Activated CD4-positive, alpha-beta memory T cell treated with anti-CD3 and anti-CD28 coated beads, Interleukin-2, amount 10 ng/mL, durations not matched to agents 7 days and 5 days (primary cell): ENCODE results near the gene KCNN3. TPM values are rescaled to one million over a fixed set of nuclear protein-coding genes. Genes with fewer than 3 reads are reported as not detected.

Experiments used
- CTCF ChIA-PET: fragments of 350-600 bp; sonication (Branson Sonifier 250); formaldehyde crosslinking; loops from one replicate; lab custom pipeline; 2021; ENCODE audit warnings: antibody characterized with exemption, inconsistent platforms; lab: Charles Lee
- POLR2A ChIA-PET: fragments of 350-600 bp; sonication (Branson Sonifier 250); formaldehyde crosslinking; loops from one replicate; lab custom pipeline; 2021; ENCODE audit warnings: antibody characterized with exemption; lab: Charles Lee
- DNase-seq: peaks from one replicate; pipeline ENCODE4 v3.0.0-alpha.2; 2020
- H3K27ac Mint-ChIP-seq: one replicate; pipeline ENCODE4 v1.8.0; 2021; ENCODE audit warnings: mild to moderate bottlenecking, mixed read lengths
- H3K27me3 Mint-ChIP-seq: one replicate; pipeline ENCODE4 v1.8.0; 2021; ENCODE audit warnings: mixed read lengths
- H3K36me3 Mint-ChIP-seq: one replicate; pipeline ENCODE4 v1.8.0; 2021; ENCODE audit warnings: low read depth, mixed read lengths
- H3K4me1 Mint-ChIP-seq: one replicate; pipeline ENCODE4 v1.8.0; 2021; ENCODE audit warnings: mixed read lengths
- H3K4me3 Mint-ChIP-seq: one replicate; pipeline ENCODE4 v1.8.0; 2021; ENCODE audit warnings: mild to moderate bottlenecking, mixed read lengths
- H3K9me3 Mint-ChIP-seq: one replicate; pipeline ENCODE4 v1.8.0; 2021; ENCODE audit warnings: mixed read lengths
- total RNA-seq, 2 experiments: library from RNA; stranded (reverse); gene quantifications; one replicate each; pipeline ENCODE4 v1.2.3, GENCODE V29; 2021

Gene KCNN3
- total RNA-seq, 2 experiments from 2014 or later: 0.10 TPM; not detected in 1

DNA sequence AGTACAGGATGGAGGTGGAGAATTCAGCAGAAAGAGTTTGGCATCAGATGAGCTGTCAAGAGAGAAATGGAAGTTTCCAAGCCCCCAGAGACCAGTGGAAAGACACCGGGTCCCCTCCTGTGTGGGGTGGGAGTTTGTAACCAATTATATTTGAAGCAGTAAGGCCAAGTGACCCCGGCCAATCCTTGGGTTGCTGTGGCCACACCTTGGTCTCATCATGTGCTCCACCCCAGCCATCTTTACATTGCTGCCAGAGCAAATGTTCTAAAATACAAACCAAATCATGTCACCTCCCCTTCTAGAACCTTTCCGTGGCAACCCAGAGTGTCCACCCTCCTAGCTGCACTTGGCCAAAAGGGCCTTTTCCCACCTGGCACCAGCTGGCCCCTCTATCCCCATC is 86.1 kb downstream of the KCNN3 start:
- ChIA-PET POLR2A (no interaction called here), CTCF (no interaction called here)
- Mint-ChIP-seq H3K4me3 (no peak overlapping the region), H3K36me3 (no peaks in the 10 kb centered on the region), H3K9me3 (peaks cover 2% of the 10 kb centered on the region), H3K27ac (peak overlapping the region; percentile 83), H3K4me1 (peaks cover 27% of the 10 kb centered on the region), H3K27me3 (no peaks in the 10 kb centered on the region)
- no peak for DNase-seq

DNA sequence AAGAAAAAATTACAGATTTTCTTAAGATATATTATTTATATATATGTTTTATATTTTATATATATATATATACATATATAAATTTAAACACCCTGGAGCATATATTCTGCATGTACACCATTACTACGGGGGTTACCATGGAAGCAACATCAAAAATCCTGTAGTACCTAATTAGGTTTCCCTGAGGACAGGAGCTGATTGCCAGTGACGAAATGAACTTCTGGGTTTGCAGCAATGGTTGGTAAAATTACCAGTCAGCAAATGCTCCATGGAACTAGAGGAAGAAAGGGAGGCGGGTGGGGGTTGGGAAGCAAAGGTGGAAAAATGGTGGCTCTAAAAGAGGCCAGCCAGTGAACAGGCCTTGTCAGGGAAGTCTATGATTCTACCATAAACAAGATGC is 89.5 kb downstream of the KCNN3 start:
- Mint-ChIP-seq H3K27ac (no peak overlapping the region), H3K27me3 (no peaks in the 10 kb centered on the region), H3K4me1 (peaks cover 22% of the 10 kb centered on the region), H3K36me3 (no peaks in the 10 kb centered on the region), H3K4me3 (no peak overlapping the region), H3K9me3 (peaks cover 7% of the 10 kb centered on the region)
- no peak for DNase-seq
- CTCF ChIA-PET: interaction anchor here (0.7 to 0.9 kb wide), 2 partner anchors 18 to 23 kb away, joined by 3 to 6 read pairs; no protein-coding TSS in a partner anchor
- POLR2A ChIA-PET: no interaction called here

DNA sequence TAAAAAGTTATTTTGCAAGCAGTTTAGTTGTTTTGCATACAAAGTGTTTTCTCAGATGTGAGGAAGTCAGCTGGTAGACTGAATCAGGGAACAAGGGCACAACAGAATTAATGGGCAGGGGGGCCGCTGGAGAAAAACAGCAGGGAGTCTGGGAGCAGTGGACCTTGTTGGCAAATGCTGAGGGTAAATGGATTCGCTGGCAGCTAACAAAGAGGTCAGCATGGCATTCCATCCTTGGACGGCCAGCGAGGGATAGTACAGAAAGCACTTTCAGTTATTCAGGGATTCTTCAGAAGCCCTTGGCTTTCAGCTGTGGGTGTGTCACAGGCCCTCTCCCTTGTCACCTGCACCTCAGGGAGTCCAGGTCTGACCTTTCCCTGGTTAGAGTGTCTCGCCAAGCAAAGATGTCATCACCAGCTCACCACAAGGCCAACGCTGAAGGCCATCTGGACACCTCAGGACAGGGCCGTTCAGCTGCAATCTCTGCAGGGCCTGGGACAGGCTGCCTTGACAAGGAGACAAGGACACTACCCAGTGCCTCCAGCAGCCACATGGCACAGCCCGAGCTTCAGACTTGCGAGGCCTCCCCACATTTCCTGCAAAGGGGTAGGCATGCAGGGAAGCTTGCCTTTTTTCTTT is 90.4 kb downstream of the KCNN3 start:
- ChIA-PET POLR2A (no interaction called here), CTCF (interaction anchor here (0.7 to 0.9 kb wide), 2 partner anchors 17 to 22 kb away, joined by 3 to 6 read pairs; no protein-coding TSS in a partner anchor)
- DNase-seq: no peak
- no peaks in the 10 kb centered on the region for H3K36me3 Mint-ChIP-seq
- peaks cover 15% of the 10 kb centered on the region for H3K4me1 Mint-ChIP-seq
- no peak overlapping the region for H3K27ac Mint-ChIP-seq
- peaks cover 7% of the 10 kb centered on the region for H3K9me3 Mint-ChIP-seq
- peaks cover under 1% of the 10 kb centered on the region for H3K27me3 Mint-ChIP-seq
- no peak overlapping the region for H3K4me3 Mint-ChIP-seq

DNA sequence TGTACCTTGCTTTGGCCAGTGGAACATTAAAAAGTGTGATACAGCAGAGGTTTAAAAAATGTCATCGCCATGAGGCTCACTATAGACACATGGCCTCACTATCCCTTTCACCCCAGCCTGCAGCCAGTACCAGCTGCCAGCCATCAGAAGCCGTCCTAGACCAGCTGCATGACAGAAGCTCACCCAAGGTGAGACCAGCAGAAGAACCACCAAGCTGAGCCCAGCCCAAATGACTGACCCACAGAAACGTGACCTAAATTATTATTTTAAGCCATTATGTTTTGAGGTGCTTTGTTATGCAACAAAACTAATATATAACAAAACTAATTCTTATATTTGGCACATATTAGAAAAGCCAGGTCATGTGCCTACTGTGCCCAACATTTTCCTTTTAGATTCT is 91.1 kb downstream of the KCNN3 start:
- H3K4me1 Mint-ChIP-seq: peaks cover 8% of the 10 kb centered on the region
- DNase-seq: no peak
- POLR2A ChIA-PET: no interaction called here
- H3K9me3 Mint-ChIP-seq: peaks cover 7% of the 10 kb centered on the region
- H3K36me3 Mint-ChIP-seq: no peaks in the 10 kb centered on the region
- no peak overlapping the region for H3K27ac Mint-ChIP-seq
- no peak overlapping the region for H3K4me3 Mint-ChIP-seq
- CTCF ChIA-PET: interaction anchor here (1.1 kb wide), 1 partner anchor 19 kb away, joined by 3 read pairs; no protein-coding TSS in a partner anchor
- H3K27me3 Mint-ChIP-seq: peaks cover 5% of the 10 kb centered on the region

DNA sequence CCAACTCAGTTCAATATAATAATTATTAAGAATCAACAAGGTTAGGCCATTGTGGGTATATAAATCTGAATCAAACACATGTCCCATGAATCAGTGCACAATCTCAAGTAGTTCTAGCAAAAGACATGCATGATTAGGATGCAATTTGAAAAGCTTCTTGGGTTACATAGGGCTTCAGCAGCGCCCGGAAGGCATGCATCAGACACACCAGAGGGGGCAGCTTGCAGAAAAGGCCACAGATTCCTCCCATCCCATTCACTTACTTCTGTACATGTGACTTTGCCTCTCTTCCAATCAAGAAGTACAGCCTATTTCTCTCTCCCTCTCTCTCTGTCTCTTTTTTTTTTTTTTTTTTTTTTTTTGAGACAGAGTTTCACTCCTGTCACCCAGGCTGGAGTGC is 91.8 kb downstream of the KCNN3 start:
- peaks cover 5% of the 10 kb centered on the region for H3K27me3 Mint-ChIP-seq
- H3K9me3 Mint-ChIP-seq: peaks cover 7% of the 10 kb centered on the region
- CTCF ChIA-PET: interaction anchor here (1.1 kb wide), 1 partner anchor 18 kb away, joined by 3 read pairs; no protein-coding TSS in a partner anchor

DNA sequence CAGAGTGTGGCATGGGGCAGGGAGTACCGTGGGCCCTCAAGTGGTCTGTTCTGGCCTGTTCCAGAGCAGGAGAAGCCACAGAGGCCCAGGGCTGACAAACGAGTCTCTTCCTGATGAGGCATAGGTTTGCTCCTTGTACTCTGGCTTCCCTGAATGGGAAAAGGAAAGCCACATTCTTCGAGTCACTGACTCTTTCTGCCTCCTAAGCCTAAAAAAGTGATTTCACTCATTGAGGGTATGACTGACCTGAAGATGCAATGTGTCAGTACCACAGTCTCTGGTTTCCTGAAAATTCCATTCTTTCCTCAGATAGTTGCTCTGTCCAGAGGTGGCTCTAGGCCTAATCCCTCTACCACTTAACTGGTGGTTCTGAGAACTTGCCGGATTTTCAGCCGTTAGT is 92.3 kb downstream of the KCNN3 start:
- H3K9me3 Mint-ChIP-seq: peaks cover 7% of the 10 kb centered on the region
- no peaks in the 10 kb centered on the region for H3K36me3 Mint-ChIP-seq
- ChIA-PET CTCF (interaction anchor here (1.1 kb wide), 1 partner anchor 18 kb away, joined by 3 read pairs; no protein-coding TSS in a partner anchor), POLR2A (no interaction called here)
- H3K4me3 Mint-ChIP-seq: no peak overlapping the region
- H3K27ac Mint-ChIP-seq: no peak overlapping the region
- no peaks in the 10 kb centered on the region for H3K4me1 Mint-ChIP-seq
- no peak for DNase-seq
- peaks cover 7% of the 10 kb centered on the region for H3K27me3 Mint-ChIP-seq

More for the DNA sequence above, 91.8 kb downstream of the KCNN3 start:
- H3K27ac Mint-ChIP-seq: no peak overlapping the region
- POLR2A ChIA-PET: no interaction called here
- peaks cover under 1% of the 10 kb centered on the region for H3K4me1 Mint-ChIP-seq
- H3K36me3 Mint-ChIP-seq: no peaks in the 10 kb centered on the region
- H3K4me3 Mint-ChIP-seq: no peak overlapping the region
- DNase-seq: no peak

DNA sequence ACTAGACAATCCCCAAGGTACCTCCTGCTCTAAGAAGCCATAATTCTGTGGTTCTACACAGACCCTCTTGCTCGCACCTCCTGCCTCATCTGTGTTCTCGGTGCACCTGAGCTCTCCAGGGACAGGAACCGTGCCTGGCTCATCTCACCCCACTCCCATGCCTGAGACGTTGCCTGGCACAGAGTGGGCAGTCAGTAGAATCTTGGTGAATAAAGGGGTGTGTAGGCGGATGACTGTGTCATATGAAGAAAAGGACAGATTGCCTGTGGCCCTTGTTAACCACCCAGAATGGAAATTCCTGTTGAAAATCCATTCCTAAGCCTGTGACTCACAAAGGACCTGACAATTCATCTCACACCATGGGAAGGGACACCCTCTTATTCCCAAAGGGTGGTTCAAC is 92.9 kb downstream of the KCNN3 start:
- Mint-ChIP-seq H3K27me3 (peaks cover 7% of the 10 kb centered on the region), H3K4me3 (no peak overlapping the region), H3K27ac (no peak overlapping the region), H3K36me3 (no peaks in the 10 kb centered on the region), H3K4me1 (no peaks in the 10 kb centered on the region), H3K9me3 (peaks cover 7% of the 10 kb centered on the region)
- DNase-seq: no peak
- ChIA-PET CTCF (interaction anchor here (0.9 kb wide), 1 partner anchor 14 kb away, joined by 4 read pairs; no protein-coding TSS in a partner anchor), POLR2A (no interaction called here)

DNA sequence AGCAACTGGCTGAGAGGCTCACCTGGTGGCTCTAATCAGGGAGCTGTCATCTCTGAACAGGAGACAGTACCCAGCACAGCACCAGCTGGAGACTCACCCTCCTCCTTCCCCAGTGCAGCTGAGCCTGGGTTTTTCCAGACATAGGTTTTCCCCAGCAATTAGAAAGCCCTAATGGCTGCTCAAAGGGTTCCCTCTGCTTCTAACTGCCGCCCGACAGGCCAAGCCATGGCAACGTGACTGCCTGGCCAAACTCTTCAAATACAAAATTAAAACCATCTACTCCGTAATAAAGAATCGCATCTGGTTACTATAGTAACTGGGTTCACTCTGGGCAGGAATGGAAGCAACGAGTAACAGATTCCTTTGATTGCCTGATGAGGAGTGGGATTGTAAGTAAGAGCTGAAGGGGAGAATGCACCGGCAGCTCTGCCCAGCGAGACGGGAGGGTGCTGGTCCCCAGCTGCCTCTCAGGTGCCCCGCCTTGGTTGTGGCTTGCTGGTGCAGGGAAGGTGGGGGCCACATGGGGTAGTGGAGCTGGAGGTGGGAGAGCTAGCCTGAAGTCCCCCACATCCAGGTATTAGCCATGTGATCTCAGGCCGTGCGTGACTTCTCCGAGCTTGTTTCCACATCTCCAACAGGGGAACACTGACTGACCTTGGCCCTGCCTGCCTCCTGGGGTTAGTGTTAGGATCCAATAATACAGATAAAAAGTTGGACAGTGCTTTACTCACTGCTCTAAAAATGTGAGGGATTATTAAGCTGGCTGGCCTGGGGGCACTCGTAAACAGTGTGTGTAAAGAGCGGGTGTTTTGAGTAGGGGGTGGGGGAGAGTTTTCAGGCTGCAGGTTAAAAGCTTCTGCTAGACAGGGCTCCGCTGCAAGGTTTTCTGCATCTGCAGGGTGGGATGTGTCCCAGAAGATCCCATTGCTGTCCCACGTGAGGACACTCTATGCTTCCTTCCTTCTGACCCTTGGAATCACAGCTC is 94.2 kb downstream of the KCNN3 start:
- H3K9me3 Mint-ChIP-seq: peaks cover 7% of the 10 kb centered on the region
- H3K4me1 Mint-ChIP-seq: no peaks in the 10 kb centered on the region
- ChIA-PET POLR2A (no interaction called here), CTCF (interaction anchor here (0.9 kb wide), 1 partner anchor 15 kb away, joined by 4 read pairs; no protein-coding TSS in a partner anchor)
- peaks cover 10% of the 10 kb centered on the region for H3K27me3 Mint-ChIP-seq
- H3K36me3 Mint-ChIP-seq: no peaks in the 10 kb centered on the region
- no peak for DNase-seq
- H3K27ac Mint-ChIP-seq: no peak overlapping the region
- H3K4me3 Mint-ChIP-seq: no peak overlapping the region

DNA sequence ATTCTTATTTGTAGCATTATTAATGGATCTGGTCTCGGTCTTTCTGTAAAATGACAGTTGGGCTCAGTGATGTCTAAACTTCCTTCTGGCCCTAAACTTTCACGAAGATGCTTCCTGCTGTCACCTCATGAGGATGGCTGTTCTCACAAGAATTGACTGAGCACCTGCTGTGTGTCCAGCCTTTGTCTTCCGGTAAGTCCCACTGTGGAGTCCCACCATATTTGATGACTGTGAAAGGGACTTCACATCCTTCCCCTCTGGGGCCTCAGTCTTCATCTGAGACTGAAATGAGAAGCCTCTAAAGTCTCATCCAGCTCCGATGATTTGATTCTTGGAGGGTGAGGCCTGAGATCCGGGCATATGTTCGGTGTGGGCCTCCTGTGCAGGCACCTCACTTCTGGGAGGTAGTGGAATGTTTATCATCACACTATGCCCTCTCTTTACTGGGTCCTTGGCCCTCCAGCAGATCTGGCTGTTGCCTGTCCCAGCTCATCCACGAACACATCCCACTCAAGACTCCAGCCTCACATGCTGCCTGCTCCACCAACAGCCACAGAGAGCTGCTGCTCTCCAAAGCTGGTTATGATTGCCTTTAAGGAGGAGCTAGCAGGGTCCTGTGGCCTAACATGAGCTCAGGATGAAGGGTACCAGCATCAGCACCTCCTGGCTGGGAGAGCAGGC is 95.8 kb downstream of the KCNN3 start:
- peaks cover 10% of the 10 kb centered on the region for H3K27me3 Mint-ChIP-seq
- H3K9me3 Mint-ChIP-seq: peaks cover 5% of the 10 kb centered on the region
- DNase-seq: no peak
- ChIA-PET CTCF (interaction anchor here (1.3 kb wide), 1 partner anchor 104 kb away, joined by 3 read pairs; no protein-coding TSS in a partner anchor), POLR2A (no interaction called here)
- H3K27ac Mint-ChIP-seq: no peak overlapping the region
- H3K36me3 Mint-ChIP-seq: no peaks in the 10 kb centered on the region
- H3K4me1 Mint-ChIP-seq: no peaks in the 10 kb centered on the region
- no peak overlapping the region for H3K4me3 Mint-ChIP-seq

DNA sequence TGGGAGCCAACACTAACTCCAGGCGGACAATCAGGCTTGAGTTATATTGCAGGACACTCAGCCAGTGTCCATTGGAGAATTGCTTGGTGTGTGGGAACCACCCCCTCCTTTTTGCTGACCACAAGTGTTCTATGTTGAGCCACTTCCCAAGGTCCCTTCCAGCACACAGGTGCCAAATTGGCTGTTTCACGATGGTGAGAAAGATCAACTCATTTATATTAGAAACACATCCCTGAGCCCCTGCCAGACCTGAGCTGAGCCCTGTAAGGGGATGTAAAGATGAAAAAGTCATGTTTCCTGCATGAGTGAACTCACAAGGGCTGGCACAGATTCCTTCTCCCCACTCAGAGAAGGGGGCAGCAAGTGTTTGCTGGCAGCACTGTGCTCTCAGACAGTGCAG is 96.5 kb downstream of the KCNN3 start:
- Mint-ChIP-seq H3K4me1 (no peaks in the 10 kb centered on the region), H3K4me3 (no peak overlapping the region), H3K27ac (no peak overlapping the region), H3K36me3 (no peaks in the 10 kb centered on the region), H3K9me3 (peaks cover 2% of the 10 kb centered on the region), H3K27me3 (peaks cover 10% of the 10 kb centered on the region)
- ChIA-PET CTCF (interaction anchor here (1.3 kb wide), 1 partner anchor 105 kb away, joined by 3 read pairs; no protein-coding TSS in a partner anchor), POLR2A (no interaction called here)
- no peak for DNase-seq

DNA sequence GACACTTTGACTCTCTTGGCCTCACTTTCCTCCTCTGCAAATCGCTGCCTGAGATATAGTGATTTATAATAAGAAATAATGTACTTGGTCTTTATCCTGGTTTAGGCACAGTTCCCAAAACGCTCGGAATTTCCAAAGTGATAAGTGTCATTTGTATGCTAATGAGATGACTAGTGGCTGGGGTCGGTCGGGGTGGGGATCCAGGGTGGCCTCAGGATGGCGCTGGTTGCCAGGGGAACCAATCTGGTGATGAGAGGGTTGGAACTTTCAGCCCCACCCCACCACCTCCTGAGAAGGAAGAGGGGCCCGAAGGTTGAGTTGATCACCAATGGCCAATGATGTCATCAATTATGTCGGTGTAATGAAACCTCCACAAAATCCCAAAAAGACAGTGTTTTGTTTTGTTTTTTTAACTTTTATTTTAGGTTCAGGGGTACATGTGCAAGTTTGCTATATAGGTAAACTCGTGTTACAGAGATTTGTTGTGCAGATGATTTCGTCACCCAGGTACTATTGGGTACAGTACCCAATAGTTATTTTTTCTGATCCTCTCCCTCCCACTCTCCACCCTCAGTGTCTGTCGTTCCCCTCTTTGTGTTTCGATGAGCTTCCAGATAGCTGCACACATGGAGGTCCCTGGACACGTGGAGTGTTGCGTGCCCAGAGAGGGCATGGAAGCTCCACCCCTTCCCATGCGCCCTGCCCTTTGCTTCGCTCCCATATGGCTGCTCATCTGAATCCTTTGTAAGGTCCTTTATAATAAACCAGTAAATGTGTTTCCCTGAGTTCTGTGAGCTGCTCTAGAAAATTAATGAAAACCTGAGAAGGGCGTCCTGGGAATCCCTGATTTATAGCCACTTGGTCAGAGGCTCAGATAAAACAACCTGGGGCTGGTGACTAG is 97.2 kb downstream of the KCNN3 start:
- ChIA-PET POLR2A (no interaction called here), CTCF (interaction anchor here (1.2 to 1.3 kb wide), 2 partner anchors 106 to 312 kb away, joined by 3 to 4 read pairs; no protein-coding TSS in a partner anchor)
- peaks cover 10% of the 10 kb centered on the region for H3K27me3 Mint-ChIP-seq
- H3K4me1 Mint-ChIP-seq: no peaks in the 10 kb centered on the region
- H3K4me3 Mint-ChIP-seq: no peak overlapping the region
- no peaks in the 10 kb centered on the region for H3K9me3 Mint-ChIP-seq
- H3K36me3 Mint-ChIP-seq: no peaks in the 10 kb centered on the region
- H3K27ac Mint-ChIP-seq: no peak overlapping the region
- DNase-seq: no peak

DNA sequence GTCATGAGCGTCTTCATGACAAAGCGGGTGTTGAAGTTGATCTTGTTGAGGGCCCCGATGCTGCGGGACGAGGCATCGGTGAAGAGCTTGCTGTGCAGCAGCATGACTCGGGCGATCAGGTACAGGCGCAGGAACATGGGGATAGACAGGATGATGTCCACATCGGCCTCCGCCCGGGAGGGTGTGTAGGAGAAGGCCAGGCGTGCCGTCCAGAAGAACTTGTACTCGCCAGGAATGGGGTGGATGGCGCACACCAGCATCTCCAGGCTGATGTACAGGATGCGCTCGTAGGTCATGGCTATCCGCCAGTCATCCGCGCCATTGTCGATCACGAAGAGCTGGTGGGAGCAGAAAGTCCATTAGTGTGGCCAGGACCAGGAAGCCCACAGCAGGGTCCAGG is 98.0 kb downstream of the KCNN3 start:
- POLR2A ChIA-PET: no interaction called here
- Mint-ChIP-seq H3K36me3 (no peaks in the 10 kb centered on the region), H3K4me3 (no peak overlapping the region), H3K4me1 (no peaks in the 10 kb centered on the region), H3K27me3 (peaks cover 10% of the 10 kb centered on the region), H3K9me3 (no peaks in the 10 kb centered on the region), H3K27ac (no peak overlapping the region)
- CTCF ChIA-PET: interaction anchor here (1.2 kb wide), 1 partner anchor 313 kb away, joined by 4 read pairs; no protein-coding TSS in a partner anchor
- no peak for DNase-seq
